HepG2 (cell line): ENCODE data around the gene BPIFB4. TPM values are rescaled to one million over a fixed set of nuclear protein-coding genes. Genes with fewer than 3 reads are reported as not detected.
"Not testable (repeated sequence)": the region's sequence is repeated elsewhere in the genome, so short reads cannot be mapped to it uniquely, and the experiment has no call there.

Experiments used
- ATAC-seq: fragments of 200-7000 bp; cut with Tn5 transposase; 3 replicates; pipeline ENCODE4 v1.9.1; 2020; ENCODE audit warnings: mild to moderate bottlenecking, moderate library complexity
- BruUV-seq: library from RNA; stranded (reverse); fragments of 400-500 nt; replicated peaks from 2 replicates; lab custom pipeline; 2021; lab: Mats Ljungman, UMichigan
- CTCF ChIA-PET: fragments of 300-600 bp; formaldehyde crosslinking; extraction: SDS; loops from one replicate; lab custom pipeline; 2021; ENCODE audit warnings: low total read pairs, inconsistent platforms, low intra/inter-chr PET ratio; lab: Yijun Ruan, JAX
- POLR2A ChIA-PET: fragments of 350-600 bp; sonication (Branson Sonifier 250); formaldehyde crosslinking; loops from one replicate; lab custom pipeline; 2020; ENCODE audit warnings: antibody characterized with exemption, inconsistent platforms; lab: Yijun Ruan, JAX
- DNase-seq: peaks from one replicate; pipeline ENCODE4 v3.0.0-alpha.2; 2015; ENCODE audit warnings: low spot score
- FAIRE-seq: peaks from 3 replicates; lab custom pipeline; 2011; peaks lifted over from hg19 to GRCh38; lab: Jason Lieb, UNC
- H2AFZ ChIP-seq: one replicate; pipeline ENCODE4 v1.6.1; 2011; ENCODE audit warnings: low read length, inconsistent platforms
- H3K27ac ChIP-seq: fragments of 300-600 bp; 3 replicates; pipeline ENCODE4 v1.8.0; 2011; ENCODE audit warnings: mixed run types, mild to moderate bottlenecking, mixed read lengths, low read length, inconsistent platforms; ENCODE audit not compliant: insufficient read depth; ENCODE audit errors: extremely low read length
- H3K27me3 ChIP-seq, 2 experiments: fragments of 200-600 bp in 1 of 2; 2 replicates in 1 of 2; 3 replicates in 1 of 2; pipeline versions ENCODE4 v1.6.0 to v1.8.0; 2011; ENCODE audit warnings: low read length in 2 of 2, mild to moderate bottlenecking in 2 of 2, moderate library complexity in 2 of 2, inconsistent platforms in 1 of 2; ENCODE audit not compliant: insufficient read depth in 2 of 2, control insufficient read depth in 1 of 2
- H3K36me3 ChIP-seq, 2 experiments: fragments of 200-600 bp in 1 of 2; replicated peaks in 1 of 2; 2 replicates in 1 of 2; 3 replicates in 1 of 2; pipeline versions ENCODE4 v1.5.1 to v1.8.0; 2011; ENCODE audit warnings: low read length in 2 of 2, inconsistent platforms in 1 of 2; ENCODE audit not compliant: insufficient read depth in 2 of 2, control insufficient read depth in 1 of 2
- H3K4me1 ChIP-seq: 2 replicates; pipeline ENCODE4 v1.5.1; 2012; ENCODE audit warnings: low read length, inconsistent platforms; ENCODE audit not compliant: insufficient read depth
- H3K4me2 ChIP-seq: 2 replicates; pipeline ENCODE4 v1.6.0; 2011; ENCODE audit warnings: low read depth, low read length, inconsistent platforms
- H3K4me3 ChIP-seq, 3 experiments: fragments of 200-600 bp in 1 of 3; sonication (generic), shearing (Covaris generic) in 1 of 3; replicated peaks in 1 of 3; 2 replicates each; pipeline ENCODE4 v1.5.1; 2011 to 2016; ENCODE audit warnings: low read length in 3 of 3, inconsistent platforms in 2 of 3, low read depth in 2 of 3, mild to moderate bottlenecking in 2 of 3, control low read depth in 1 of 3, mixed read lengths in 1 of 3; ENCODE audit not compliant: insufficient read depth in 1 of 3
- H3K79me2 ChIP-seq: one replicate; pipeline ENCODE4 v1.6.1; 2011; ENCODE audit warnings: low read length, inconsistent platforms; ENCODE audit not compliant: insufficient read depth
- H3K9ac ChIP-seq: 2 replicates; pipeline ENCODE4 v1.6.0; 2011; ENCODE audit warnings: mild to moderate bottlenecking, low read depth, low read length, inconsistent platforms; ENCODE audit not compliant: insufficient read depth
- H3K9me3 ChIP-seq: 2 replicates; pipeline ENCODE4 v1.5.1; 2012; ENCODE audit warnings: mild to moderate bottlenecking, low read length
- H4K20me1 ChIP-seq: 2 replicates; pipeline ENCODE4 v1.6.0; 2011; ENCODE audit warnings: inconsistent platforms, mild to moderate bottlenecking, low read length, moderate library complexity; ENCODE audit not compliant: insufficient read depth
- SETDB1 ChIP-seq: sonication (generic); formaldehyde crosslinking; IDR thresholded peaks from 2 replicates; pipeline ENCODE4 v1.5.1; 2020; ENCODE audit warnings: missing genetic modification reagents, mild to moderate bottlenecking, borderline replicate concordance
- ZBTB33 ChIP-seq: sonication (generic); formaldehyde crosslinking; IDR thresholded peaks from 2 replicates; pipeline ENCODE4 v1.4.0; 2020; ENCODE audit warnings: missing genetic modification reagents
- ZMYM2 ChIP-seq: sonication (generic); formaldehyde crosslinking; IDR thresholded peaks from 2 replicates; pipeline ENCODE4 v1.8.0; 2022; ENCODE audit warnings: mild to moderate bottlenecking, missing genetic modification reagents
- WGBS: methylation state at CpG from one replicate; pipeline ENCODE4 v1.1.6; 2017; ENCODE audit warnings: low lambda C conversion rate; 5-methylcytosine and 5-hydroxymethylcytosine counted together
- in situ Hi-C: cut with HindIII; loops from 2 replicates; pipeline ENCODE4 v1.10.0; 2017; ENCODE audit warnings: low pct_unique_long_range_greater_than_20kb; ENCODE audit not compliant: extremely low pct_ligation_motif_present
- intact Hi-C: fragments of 100-400 bp; cut with micrococcal nuclease; formaldehyde crosslinking; loops from one replicate; pipeline ENCODE4 v1.10.0; 2022; ENCODE audit not compliant: unreplicated experiment
- polyA plus RNA-seq, 8 experiments: library from polyadenylated mRNA; depleted of rRNA in 3 of 8; stranded (reverse) in 7 of 8; unstranded in 1 of 8; fragments of >200 nt; fragmentation: Illumina TruSeq in 4 of 8; extraction: Trizol in 4 of 8; gene quantifications; 2 replicates each; pipeline versions ENCODE4 v1.2.1 to v1.2.3, GENCODE V29; 2011 to 2016; ENCODE audit warnings: low read depth in 4 of 8, missing spikeins in 1 of 8, mixed read lengths in 1 of 8; ENCODE audit not compliant: insufficient read depth in 1 of 8
- total RNA-seq, 5 experiments: library from RNA; depleted of rRNA; stranded (reverse); fragments of >200 nt; fragmentation: Illumina TruSeq; extraction: Trizol; gene quantifications; 2 replicates each; pipeline ENCODE4 v1.2.3, GENCODE V29; 2016; ENCODE audit warnings: low read depth in 1 of 5
- TF ChIP-seq, protein P1 (sequence below): sonication (generic); formaldehyde crosslinking; IDR thresholded peaks from 2 replicates; pipeline ENCODE4 v1.5.1; 2020; ENCODE audit warnings: mild to moderate bottlenecking, missing genetic modification reagents

Gene BPIFB4
- total and polyA plus RNA-seq, 2 of the 13 experiments (the other 11 are each of a cell fraction or from before 2014, with no cell fraction given): 0.09 TPM; not detected in 1

DNA sequence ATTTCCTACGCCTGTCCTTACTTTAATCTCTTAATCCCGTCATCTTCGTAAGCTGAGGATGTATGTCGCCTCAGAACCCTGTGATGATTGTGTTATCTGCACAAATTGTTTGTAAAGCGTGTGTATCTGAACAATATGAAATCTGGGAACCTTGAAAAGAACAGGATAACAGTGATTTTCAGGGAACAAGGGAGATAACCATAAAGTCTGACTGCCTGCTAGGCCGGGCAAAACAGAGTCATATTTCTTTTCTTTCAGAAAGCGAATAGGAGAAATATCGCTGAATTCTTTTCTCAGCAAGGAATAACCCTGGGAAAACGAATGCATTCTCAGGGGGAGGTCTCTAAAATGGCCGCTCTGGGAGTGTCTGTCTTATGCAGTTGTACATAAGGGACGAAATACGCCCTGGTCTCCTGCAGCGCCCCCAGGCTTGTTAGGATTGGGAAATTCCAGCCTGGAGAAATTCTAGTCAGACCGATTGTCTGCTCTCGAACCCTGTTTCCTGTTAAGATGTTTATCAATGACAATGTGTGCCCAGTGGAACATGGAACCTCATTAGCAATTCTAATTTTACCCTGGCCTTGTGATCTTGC is 34.2 kb upstream of the BPIFB4 start:
- Histone ChIP-seq H3K4me1 (peaks cover 34% of the 10 kb centered on the region), H3K9me3 (peaks cover 10% of the 10 kb centered on the region; the same call in 1 of the 2 replicates)
- FAIRE-seq, intact Hi-C loops, H4K20me1 ChIP-seq, BruUV-seq, H2AFZ ChIP-seq, H3K36me3 ChIP-seq, H3K27me3 ChIP-seq, POLR2A ChIA-PET, H3K4me3 ChIP-seq, in situ Hi-C loops, H3K9ac ChIP-seq, H3K27ac ChIP-seq, H3K4me2 ChIP-seq, CTCF ChIA-PET, ATAC-seq, DNase-seq, H3K79me2 ChIP-seq: not testable (repeated sequence)
- WGBS: 75% methylated on average over 15 of the region's 15 CpGs
- TF ChIP-seq ZBTB33 (CRISPR knock-in tag): peak; percentile 56; the same call in 1 of the 2 replicates
- TF ChIP-seq ZMYM2 (CRISPR knock-in tag): 0 out of 2 replicates have a peak, but pooled peaks have one; percentile 5
- peak; percentile 95 for TF ChIP-seq SETDB1 (CRISPR knock-in tag)
- TF ChIP-seq, protein P1, sequence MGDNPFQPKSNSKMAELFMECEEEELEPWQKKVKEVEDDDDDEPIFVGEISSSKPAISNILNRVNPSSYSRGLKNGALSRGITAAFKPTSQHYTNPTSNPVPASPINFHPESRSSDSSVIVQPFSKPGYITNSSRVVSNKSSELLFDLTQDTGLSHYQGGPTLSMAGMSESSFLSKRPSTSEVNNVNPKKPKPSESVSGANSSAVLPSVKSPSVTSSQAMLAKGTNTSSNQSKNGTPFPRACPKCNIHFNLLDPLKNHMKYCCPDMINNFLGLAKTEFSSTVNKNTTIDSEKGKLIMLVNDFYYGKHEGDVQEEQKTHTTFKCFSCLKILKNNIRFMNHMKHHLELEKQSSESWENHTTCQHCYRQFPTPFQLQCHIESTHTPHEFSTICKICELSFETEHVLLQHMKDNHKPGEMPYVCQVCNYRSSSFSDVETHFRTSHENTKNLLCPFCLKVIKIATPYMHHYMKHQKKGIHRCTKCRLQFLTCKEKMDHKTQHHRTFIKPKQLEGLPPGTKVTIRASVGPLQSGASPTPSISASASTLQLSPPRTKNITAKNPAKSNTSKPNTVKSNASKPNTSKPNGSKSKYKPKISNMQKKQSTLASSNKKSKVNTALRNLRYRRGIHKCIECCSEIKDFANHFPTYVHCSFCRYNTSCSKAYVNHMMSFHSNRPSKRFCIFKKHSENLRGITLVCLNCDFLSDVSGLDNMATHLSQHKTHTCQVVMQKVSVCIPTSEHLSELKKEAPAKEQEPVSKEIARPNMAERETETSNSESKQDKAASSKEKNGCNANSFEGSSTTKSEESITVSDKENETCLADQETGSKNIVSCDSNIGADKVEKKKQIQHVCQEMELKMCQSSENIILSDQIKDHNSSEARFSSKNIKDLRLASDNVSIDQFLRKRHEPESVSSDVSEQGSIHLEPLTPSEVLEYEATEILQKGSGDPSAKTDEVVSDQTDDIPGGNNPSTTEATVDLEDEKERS (CRISPR knock-in tag): 0 out of 2 replicates have a peak, but pooled peaks have one; percentile 60
